ENCODE data around the gene CTPS1.

DNA sequence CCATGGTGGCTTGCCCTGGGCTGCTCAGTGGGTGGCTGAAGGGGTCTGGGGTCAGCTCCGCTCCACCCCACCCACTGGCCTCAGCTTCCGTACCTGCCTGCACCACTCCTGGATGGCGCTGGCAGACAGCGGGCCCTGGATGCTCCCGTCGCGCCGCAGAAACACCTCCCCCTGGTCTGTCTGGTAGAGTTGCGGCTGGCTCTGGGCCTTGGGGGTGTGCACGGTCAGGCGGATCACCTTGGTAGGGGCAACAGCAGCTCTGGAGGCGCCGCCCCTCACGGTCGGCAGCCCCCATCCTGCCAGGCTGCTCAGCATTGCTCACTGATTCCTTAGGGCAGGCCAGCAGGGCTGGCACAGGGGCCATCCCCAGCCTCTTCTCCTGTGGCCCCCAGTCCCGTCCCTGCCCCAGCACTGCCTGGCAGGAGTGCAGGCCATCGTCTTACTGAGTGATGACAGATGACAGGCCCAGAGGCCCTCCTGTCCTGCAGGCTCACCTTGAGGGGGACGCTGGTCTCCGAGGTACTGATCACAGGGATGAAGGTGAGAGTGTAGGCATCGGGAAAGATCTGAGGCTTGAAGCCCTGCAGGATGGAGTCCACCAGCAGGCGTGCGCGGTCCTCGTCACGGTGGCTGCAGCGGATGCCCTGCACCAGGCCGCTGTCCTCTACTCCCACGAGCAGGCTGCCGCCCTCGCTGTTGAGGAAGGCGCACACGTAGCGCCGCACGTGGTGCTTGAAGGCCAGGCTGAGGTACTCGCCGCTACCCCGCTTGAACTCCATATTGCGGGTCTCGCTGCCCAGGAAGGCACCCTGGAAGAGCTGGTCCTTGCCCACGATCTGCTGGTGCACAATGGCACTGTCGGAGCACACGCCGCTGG is 37.9 kb downstream of the CTPS1 start:
- TF ChIP-seq POLR2A (IDR thresholded peaks at IDR 0.05) (no peak), CTCF (IDR thresholded peaks at IDR 0.05 in 4 of 5, conservative IDR thresholded peaks at IDR 0.05 in 1 of 5) (no peak)

All from gastrocnemius medialis (tissue), 4 donors.